HG02885 (cell line): ENCODE data around the gene TRA2A.
"Not testable (repeated sequence)": the region's sequence is repeated elsewhere in the genome, so short reads cannot be mapped to it uniquely, and the experiment has no call there.

ENCODE experiments used
- ATAC-seq: cut with Tn5 transposase; IDR thresholded peaks from one replicate; pipeline ENCODE4 v1.9.1; 2021; ENCODE audit warnings: mild to moderate bottlenecking; ENCODE audit not compliant: unreplicated experiment, poor library complexity

The TRA2A gene

DNA sequence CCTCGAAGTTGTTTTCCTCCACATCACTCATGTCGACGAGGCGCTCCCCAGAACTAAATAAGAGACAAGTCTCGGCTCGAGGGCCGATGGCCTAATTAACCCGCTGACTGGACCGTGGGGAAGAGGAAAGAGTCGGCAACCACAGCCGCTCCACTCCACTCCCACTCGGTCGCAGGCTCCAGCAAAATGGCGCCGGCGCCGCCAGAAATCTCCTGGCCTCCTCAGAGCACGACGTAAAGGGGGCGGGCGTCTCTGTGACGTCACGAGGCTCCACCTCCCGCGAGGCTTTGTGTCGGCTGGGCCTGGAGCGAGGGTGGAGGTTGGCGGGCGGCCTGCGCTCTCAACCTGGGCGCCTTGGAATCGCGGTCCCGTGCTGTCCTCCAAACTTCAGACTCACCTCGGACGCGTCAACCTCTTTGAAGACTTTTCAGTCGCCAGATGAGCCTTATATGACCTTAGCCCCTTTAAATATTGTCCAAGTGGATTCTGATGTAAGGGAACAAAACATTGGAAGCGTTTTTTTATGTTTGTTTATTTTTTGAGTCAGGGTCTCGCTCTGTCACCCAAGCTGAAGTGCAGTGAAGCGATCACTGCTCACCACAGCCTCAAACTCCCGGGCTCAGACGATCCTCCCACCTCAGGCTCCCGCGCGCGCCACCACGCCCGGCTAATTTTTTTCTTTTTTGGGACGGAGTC, at the start of gene TRA2A:
Gene TRA2A, minus strand, starts transcription at position 188 of the 696 bp plus-strand sequence. Its CDS starts 157 bp downstream, at position 31.
- peak; percentile 93 for ATAC-seq

GRCh38 chr7:23570592-23571200, 38.9 kb upstream of the TRA2A start:
- ATAC-seq = peak; percentile 86

- ATAC-seq = no peak
Measured at GRCh38 chr7:23558303-23558702, 26.5 kb upstream of the TRA2A start.

DNA sequence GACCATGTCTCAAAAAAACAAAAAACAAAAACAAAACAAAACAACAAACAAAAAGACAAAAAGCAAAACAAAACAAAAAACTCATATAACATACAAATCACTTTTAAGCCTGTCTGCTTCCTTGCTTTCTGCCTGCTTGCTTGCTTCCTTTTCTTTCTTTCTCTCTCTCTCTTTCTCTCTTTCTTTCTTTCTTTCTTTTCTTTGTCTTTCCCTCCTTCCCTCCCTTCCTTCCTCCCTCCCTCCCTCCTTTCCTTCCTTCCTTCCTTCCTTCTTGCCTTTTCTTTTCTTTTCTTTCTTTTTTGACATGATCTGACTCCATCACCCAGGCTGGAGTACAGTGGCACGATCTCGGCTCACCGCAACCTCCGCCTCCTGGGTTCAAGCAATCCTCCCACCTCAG, 15.9 kb upstream of the TRA2A start:
- ATAC-seq = no peak

- ATAC-seq = peak; percentile 73
Measured at GRCh38 chr7:23546897-23547572, 15.3 kb upstream of the TRA2A start.

DNA sequence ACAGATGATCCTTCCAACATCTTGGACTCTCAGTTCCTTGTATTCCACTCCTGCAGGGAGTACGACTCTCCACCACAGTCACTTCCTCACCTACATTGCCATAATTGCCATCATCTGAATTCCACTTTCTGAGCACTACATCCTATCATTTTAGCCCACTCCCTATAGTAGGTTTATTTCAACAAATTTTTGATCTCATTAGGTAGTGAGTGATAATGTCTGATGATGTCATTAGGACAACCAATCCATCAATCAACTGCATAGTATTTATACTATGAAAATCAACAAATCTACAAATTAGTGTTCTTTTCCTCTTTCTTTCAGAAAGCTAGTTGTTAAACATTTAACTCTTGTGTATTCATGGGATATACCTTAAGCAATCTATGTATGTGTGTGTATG, 13.7 kb upstream of the TRA2A start:
- no peak for ATAC-seq

DNA sequence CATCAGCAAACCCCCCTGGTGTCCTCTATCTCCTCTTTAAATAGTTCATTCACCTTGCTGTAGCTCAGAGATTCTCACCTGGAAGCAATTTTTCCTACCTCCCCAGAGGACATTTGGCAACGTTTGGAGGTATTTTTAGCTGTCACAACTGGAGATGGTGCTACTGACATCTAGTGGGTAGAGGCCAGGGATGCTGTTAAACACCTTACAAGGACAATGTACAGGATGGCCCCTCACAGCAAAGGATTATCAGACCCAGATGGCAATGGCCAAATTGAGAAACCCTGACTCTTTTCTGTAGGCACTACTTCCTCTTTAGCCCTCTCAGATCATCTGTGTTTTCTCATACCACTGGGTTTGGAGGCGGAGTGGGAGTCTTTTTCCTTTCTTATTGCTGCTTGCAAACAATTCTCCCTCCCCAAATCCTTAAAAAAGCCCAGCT, 13.2 kb upstream of the TRA2A start:
- ATAC-seq = peak; percentile 72

GRCh38 chr7:23542752-23543151, 11.0 kb upstream of the TRA2A start:
- no peak for ATAC-seq

DNA sequence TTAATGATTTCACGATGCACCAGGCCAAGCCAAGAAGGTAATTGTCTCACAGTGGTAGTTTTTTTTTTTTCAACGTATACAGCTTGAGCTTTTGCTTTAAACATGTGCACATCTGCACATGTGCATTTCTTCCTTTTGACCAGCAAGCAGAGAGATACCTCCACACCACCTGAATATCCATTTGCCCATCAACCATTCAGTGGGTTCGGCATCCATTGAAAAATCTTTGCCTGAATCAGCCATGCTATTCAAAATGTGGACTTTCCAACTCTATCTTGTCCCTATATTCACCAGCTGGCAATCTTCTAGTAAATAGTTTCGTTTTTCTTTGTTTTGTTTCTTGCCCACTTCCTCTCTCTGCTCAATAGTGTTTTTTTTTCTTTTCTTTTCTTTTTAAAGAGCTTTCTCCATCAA, 7.7 kb upstream of the TRA2A start:
- peak; percentile 66 for ATAC-seq

DNA sequence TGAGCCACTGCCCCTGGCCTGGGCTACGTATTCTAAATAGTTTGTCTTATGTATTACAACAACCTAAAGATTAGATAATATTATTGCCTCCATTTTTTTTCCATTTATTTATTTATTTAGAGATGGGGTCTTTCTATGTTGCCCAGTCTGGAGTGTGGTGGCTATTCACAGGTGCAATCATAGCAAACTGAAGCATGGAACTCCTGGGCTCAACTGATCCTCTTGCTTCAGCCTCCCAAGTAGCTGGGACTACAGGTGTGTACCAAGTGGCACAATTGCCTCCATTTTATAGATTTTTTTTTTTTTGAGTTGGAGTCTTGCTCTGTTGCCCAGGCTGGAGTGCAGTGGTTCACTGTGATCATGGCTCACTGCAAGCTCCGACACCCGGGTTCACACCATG, 6.5 kb upstream of the TRA2A start:
- ATAC-seq = no peak

GRCh38 chr7:23533238-23533604, 1.4 kb upstream of the TRA2A start:
- ATAC-seq = no peak

- no peak for ATAC-seq
Measured at GRCh38 chr7:23532490-23533237, 883 bp upstream of the TRA2A start.

GRCh38 chr7:23531050-23531793, 559 bp downstream of the TRA2A start:
- peak; percentile 26 for ATAC-seq

- peak; percentile 40 for ATAC-seq
Measured at GRCh38 chr7:23530405-23530804, 1.4 kb downstream of the TRA2A start.

- ATAC-seq = no peak
Measured at GRCh38 chr7:23529262-23529859, 2.4 kb downstream of the TRA2A start.

- not testable (repeated sequence) for ATAC-seq
Measured at GRCh38 chr7:23525611-23526010, 6.2 kb downstream of the TRA2A start.

DNA sequence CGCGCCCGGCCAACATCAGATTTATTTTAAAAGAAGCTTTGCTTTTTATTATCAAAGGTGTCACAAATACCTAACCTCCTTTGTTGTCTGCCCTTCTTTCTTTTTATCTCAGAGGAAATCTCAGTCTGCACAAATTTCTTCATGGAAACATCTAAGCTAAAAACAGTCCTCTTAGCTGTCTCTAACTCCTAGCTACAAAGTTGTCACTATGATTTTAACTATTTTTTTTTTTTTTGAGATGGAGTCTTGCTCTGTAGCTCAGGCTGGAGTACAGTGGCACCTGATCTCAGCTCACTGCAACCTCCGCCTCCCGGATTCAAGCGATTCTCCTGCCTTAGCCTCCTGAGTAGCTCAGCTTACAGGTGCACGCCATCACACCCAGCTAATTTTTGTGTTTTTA, 7.3 kb downstream of the TRA2A start:
- ATAC-seq = no peak

- no peak for ATAC-seq
Measured at GRCh38 chr7:23523486-23524075, 8.2 kb downstream of the TRA2A start.

DNA sequence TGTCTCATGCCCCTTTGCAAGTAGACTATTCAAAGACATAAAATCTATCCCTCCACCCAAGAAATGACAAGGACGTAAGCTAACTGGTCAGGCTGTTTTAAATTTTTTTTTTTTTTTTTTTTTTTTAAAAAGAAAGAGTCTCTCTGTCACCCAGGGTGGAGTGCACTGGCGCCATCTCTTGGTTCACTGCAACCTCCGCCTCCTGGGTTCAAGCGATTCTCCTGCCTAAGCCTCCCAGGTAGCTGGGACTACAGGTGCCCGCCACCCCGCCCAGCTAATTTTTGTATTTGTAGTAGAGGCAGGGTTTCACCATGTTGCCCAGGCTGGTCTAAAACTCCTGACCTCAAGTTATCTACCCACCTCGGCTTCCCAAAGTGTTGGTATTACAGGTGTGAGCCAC, 11.2 kb downstream of the TRA2A start:
- ATAC-seq = no peak
